Stimulated activated CD4-positive, alpha-beta T cell treated with anti-CD3 and anti-CD28 coated beads, Interleukin-4, amount 100 ng/mL, for 4 hours (primary cell): Measurements from ENCODE around the gene JCHAIN.
"Not testable (repeated sequence)": the region's sequence is repeated elsewhere in the genome, so short reads cannot be mapped to it uniquely, and the experiment has no call there.

Experiments used
- DNase-seq, 2 experiments: peaks; one replicate each; pipeline ENCODE4 v3.0.0-alpha.2; 2020

The JCHAIN gene

DNA sequence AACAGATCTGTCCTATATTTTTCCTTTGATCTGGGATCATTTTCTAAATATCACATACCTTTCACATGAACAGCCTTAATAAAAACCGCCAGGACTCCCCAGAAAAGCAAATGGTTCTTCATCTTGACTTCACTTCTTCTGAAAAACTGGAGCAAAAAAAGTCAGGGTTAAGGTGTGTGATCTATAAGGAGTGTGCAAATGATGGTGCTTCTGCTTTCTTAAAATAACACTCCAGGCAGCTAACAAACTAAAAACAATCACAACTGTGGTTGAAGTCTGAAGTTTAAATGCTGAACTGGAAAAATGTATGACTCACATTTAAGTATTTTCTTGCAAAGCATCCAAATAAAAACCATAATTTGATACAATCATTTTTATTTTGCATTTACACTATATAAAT, at the start of gene JCHAIN:
JCHAIN (minus strand) TSS at position 140 of the 400 bp plus-strand sequence; CDS start at position 122, 18 bp downstream.
- no peak for DNase-seq

DNA sequence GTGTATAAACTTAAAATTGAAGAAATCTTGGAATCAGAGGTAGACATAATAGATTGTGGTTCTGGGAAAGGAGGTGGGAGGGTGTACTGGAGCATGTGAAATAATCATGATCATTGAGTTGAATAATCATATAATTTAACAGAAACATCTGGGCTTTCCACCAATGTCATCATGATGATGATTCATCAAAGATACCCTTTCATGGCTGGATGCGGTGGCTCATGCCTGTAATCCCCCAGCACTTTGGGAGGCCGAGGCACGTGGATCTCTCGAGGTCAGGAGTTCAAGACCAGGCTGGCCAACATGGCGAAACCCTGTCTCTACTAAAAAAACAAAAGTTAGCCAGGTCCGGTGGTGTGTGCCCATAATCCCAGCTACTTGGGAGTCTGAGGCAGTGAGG, 48.8 kb upstream of the JCHAIN start:
- DNase-seq, result no peak

DNA sequence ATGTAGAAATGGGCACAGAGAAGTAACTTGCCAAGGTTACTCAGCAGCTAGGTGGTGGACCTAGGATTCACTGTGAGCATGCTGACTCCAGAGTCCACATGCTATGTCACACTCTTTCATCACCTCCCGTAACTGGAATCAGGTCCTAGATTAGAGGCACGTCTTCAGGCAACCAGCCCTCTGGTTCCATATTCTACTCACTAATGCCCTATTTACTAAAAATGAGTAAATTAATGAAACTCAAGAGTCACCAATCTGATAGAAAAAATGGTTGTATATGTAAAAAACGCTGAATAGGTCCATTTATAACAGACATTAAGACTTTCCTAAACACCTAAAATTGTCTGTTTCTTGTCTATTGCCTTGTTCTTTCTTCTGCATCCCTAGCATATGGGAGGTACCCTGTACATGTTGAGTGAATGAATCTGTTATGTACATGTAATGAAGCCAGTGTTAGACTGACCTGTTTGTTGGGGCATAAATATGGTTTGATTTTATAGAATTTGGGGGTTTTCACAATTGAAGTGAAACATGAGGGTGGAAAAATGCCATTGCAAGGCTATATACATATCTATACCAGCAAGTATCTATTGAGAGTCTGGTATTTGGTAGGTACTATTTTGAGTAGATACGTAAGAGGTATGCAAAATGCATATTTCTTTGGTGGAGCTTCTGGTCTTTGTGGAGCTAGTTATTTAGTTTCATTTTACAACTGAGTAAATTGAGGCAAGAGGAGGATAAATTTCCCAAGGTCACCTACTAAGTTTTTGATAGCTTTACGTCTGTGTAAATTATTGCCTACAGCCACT, 48.0 kb upstream of the JCHAIN start:
- DNase-seq, result no peak

- no peak for DNase-seq
Measured at GRCh38 chr4:70713453-70714078, 47.3 kb upstream of the JCHAIN start.

GRCh38 chr4:70712604-70713452, 46.5 kb upstream of the JCHAIN start:
- no peak for DNase-seq

- no peak for DNase-seq
Measured at GRCh38 chr4:70712150-70712549, 45.8 kb upstream of the JCHAIN start.

- no peak for DNase-seq
Measured at GRCh38 chr4:70711599-70711998, 45.3 kb upstream of the JCHAIN start.

- no peak for DNase-seq
Measured at GRCh38 chr4:70709611-70710205, 43.4 kb upstream of the JCHAIN start.

DNA sequence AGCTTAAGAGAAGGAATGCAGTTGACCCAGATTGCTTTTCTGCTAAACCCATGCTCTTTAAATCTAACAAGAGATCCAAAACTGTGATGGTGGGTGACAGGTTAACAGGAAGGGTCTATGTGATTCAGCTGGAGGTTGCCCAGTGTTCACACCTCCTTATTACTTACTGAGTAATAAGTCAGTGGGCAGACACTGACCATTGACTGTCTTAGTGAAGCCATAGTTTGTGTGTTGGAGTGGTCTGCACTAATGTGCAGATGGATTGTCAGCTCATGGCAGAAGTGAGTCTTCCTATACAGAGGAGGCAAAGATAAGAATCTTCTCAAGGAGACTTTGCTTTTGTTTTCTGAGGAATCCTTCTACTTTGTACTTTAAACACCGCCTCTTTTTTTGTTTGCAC, 40.2 kb upstream of the JCHAIN start:
- DNase-seq, result no peak

- DNase-seq, result no peak
Measured at GRCh38 chr4:70706044-70706461, 39.7 kb upstream of the JCHAIN start.

DNA sequence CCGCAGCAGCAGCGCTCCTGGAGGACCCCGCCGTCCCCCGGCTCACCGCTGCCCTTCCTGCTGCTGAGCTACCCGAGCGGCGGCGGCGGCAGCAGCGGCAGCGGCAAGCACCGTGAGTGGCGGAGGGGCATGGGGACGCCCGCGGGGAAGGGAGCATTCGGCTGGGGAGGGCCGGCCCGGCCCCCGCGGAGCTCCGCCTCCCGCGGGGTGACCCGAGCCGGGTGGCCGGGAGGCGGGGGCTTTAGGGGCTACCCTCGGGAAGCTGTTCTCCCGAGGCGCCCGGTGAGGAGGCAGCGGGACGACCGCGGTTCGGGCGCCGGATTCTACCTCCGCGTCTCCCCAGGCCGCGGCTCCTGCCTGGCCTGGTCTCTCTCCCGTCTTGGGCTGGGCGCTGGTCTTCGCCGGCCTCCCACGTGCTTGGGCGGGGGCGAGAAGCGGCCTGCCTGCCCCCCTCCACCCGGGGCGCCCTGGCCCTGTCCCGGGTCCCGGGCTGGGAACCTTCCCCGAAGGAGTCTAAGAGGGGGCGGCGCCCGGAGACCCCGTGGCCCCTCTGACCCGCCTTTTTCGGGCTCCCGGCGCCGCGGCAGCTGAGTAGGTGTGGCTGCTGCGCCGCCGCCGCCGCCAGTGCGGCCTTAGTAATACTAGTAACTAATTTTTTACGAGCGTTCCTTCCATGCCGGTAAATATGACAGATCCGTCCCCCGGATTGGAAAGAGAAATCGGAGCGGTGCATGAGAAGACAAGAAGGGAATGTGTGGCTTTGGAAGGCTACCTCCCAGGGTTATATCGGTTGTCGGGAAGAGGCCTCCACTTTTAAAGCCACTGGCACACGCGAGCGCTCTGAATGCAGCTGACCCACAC, 39.1 kb upstream of the JCHAIN start:
- DNase-seq, result peak; percentile 67 to 68

- DNase-seq, result peak in 1 of 2 experiments; percentile 20
Measured at GRCh38 chr4:70704931-70705182, 38.5 kb upstream of the JCHAIN start.

GRCh38 chr4:70704215-70704930, 38.1 kb upstream of the JCHAIN start:
- peak; percentile 45 for DNase-seq

- no peak for DNase-seq
Measured at GRCh38 chr4:70703619-70704214, 37.4 kb upstream of the JCHAIN start.

DNA sequence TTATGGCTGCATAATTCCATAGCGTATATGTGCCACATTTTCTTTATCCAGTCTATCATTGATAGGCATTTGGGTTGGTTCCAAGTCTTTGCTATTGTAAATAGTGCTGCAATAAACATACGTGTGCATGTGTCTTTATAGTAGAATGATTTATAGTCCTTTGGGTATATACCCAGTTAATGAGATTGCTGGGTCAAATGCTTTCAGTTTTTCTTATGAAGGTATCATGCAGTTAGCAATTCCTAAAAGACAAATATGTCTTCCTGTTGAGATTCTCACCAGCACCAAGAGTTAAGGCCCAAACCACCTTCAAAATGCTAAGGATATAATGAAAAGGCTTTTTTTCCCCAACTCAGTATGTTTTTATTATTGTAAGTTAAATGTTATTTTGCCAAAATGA, 36.3 kb upstream of the JCHAIN start:
- not testable (repeated sequence) for DNase-seq

DNA sequence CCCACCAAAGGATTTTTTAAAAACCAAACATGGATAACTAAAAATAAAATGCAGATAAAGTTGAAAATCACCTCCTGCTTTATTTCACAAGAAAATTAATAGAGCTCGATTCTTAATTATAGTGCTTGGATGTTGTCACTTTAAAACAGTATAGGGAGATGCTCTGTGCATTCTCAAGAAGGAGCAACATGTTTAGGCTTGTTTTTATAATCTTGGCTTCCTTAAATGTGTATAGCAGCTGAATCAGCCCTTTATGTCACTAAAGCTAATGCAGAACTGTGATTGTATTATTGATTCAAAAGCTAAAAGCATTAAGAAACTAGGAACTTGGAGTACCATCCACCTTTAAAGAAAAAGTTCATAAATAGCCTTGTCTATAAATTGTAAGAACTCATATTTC, 35.0 kb upstream of the JCHAIN start:
- no peak for DNase-seq

- no peak for DNase-seq
Measured at GRCh38 chr4:70700712-70701111, 34.4 kb upstream of the JCHAIN start.

GRCh38 chr4:70698435-70698834, 32.1 kb upstream of the JCHAIN start:
- DNase-seq, result not testable (repeated sequence)

GRCh38 chr4:70694633-70695032, 28.3 kb upstream of the JCHAIN start:
- not testable (repeated sequence) for DNase-seq

DNA sequence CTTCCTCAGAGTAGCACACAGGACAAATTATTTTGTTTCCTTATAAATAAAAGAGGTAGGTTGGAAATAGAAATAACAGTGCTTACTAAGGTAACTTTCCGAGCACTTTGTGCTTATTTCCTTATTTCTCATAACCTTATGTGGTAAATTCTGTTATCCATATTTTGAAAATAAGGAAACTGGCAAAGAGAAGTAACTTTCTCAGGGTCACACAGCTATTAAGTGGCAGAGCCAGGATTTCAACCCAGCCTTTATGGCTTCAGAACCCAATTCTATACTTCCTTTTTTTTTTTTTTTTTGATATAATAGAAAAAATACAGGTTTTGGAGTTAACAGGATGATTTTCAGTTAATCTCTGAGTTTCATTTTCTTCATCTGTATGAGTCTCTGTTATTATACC, 25.4 kb upstream of the JCHAIN start:
- DNase-seq, result no peak

DNA sequence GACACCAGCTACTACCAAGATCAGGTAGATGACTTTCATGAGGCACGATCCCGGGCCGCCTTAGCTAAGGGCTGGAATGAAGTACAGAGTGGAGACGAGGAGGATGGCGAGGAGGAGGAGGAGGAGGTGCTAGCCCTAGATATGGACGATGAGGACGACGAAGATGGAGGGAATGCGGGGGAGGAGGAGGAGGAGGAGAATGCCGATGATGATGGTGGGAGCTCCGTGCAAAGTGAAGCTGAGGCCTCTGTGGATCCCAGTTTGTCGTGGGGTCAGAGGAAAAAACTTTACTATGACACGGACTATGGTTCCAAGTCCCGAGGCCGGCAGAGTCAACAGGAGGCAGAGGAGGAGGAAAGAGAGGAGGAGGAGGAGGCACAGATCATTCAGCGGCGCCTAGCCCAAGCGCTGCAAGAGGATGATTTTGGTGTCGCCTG, 22.5 kb upstream of the JCHAIN start:
- DNase-seq, result peak in 1 of 2 experiments; percentile 23
